HepG2 (cell line): ENCODE measurements around the gene QSOX1. TPM values are rescaled to one million over a fixed set of nuclear protein-coding genes. Genes with fewer than 3 reads are reported as not detected.
A peak's percentile ranks its signal among the peaks of the same experiment; 100 is the strongest.

Experiments used
- CEBPG ChIP-seq: IDR thresholded peaks from 2 replicates; pipeline ENCODE4 v1.6.1; 2016
- HNF4A ChIP-seq: sonication (generic); formaldehyde crosslinking; IDR thresholded peaks from 2 replicates; pipeline ENCODE4 v1.4.0; 2020; ENCODE audit warnings: missing genetic modification reagents
- HNRNPUL1 ChIP-seq: fragments of 200-400 bp; formaldehyde crosslinking; IDR thresholded peaks from 2 replicates; pipeline ENCODE4 v1.6.1; 2017; ENCODE audit warnings: low read depth, mild to moderate bottlenecking, low read length, moderate library complexity
- JDP2 ChIP-seq: sonication (generic); formaldehyde crosslinking; IDR thresholded peaks from 2 replicates; pipeline ENCODE4 v1.8.1; 2022; ENCODE audit warnings: missing genetic modification reagents, borderline replicate concordance
- NR2F1 ChIP-seq, 2 experiments: fragments of 450-650 bp in 1 of 2; formaldehyde crosslinking in 1 of 2; IDR thresholded peaks; 2 replicates each; pipeline versions ENCODE4 v1.5.0 to v1.6.1; 2016 to 2020; ENCODE audit warnings: mild to moderate bottlenecking in 1 of 2, missing compliant biosample characterization in 1 of 2, missing genetic modification reagents in 1 of 2, moderate library complexity in 1 of 2
- PATZ1 ChIP-seq: sonication (generic); formaldehyde crosslinking; IDR thresholded peaks from 2 replicates; pipeline ENCODE4 v1.4.0; 2020; ENCODE audit warnings: missing genetic modification reagents
- POGZ ChIP-seq: sonication (generic); formaldehyde crosslinking; IDR thresholded peaks from 2 replicates; pipeline ENCODE4 v1.4.0; 2020; ENCODE audit warnings: mild to moderate bottlenecking, missing genetic modification reagents
- POLR2AphosphoS2 ChIP-seq: IDR thresholded peaks from 2 replicates; pipeline ENCODE4 v1.6.1; 2011; ENCODE audit warnings: low read depth, low read length, improper control_type of control experiment
- REPIN1 ChIP-seq: sonication (generic); formaldehyde crosslinking; IDR thresholded peaks from 2 replicates; pipeline ENCODE4 v1.8.0; 2022; ENCODE audit warnings: missing genetic modification reagents, low read depth, mild to moderate bottlenecking, borderline replicate concordance
- SALL1 ChIP-seq: sonication (generic); formaldehyde crosslinking; IDR thresholded peaks from 2 replicates; pipeline ENCODE4 v1.8.0; 2022; ENCODE audit warnings: mild to moderate bottlenecking, missing genetic modification reagents
- SRSF1 ChIP-seq: fragments of 200-400 bp; formaldehyde crosslinking; optimal IDR thresholded peaks from 2 replicates; pipeline ENCODE3; 2017; ENCODE audit warnings: mild to moderate bottlenecking, low read depth, low read length, moderate library complexity
- TEF ChIP-seq: sonication (generic); formaldehyde crosslinking; IDR thresholded peaks from 2 replicates; pipeline ENCODE4 v1.5.0; 2020; ENCODE audit warnings: missing genetic modification reagents
- THAP7 ChIP-seq: sonication (generic); formaldehyde crosslinking; IDR thresholded peaks from 2 replicates; pipeline ENCODE4 v1.8.1; 2023; ENCODE audit warnings: mild to moderate bottlenecking, missing genetic modification reagents
- U2AF2 ChIP-seq: fragments of 200-400 bp; formaldehyde crosslinking; IDR thresholded peaks from 2 replicates; pipeline ENCODE4 v1.6.1; 2017; ENCODE audit warnings: low read depth, mild to moderate bottlenecking, low read length
- ZBTB26 ChIP-seq: IDR thresholded peaks from 2 replicates; pipeline ENCODE4 v1.6.1; 2016; ENCODE audit warnings: missing compliant biosample characterization, missing genetic modification reagents, borderline replicate concordance
- ZBTB7A ChIP-seq: sonication (generic); formaldehyde crosslinking; IDR thresholded peaks from 2 replicates; pipeline ENCODE4 v1.8.0; 2022; ENCODE audit warnings: mild to moderate bottlenecking, missing genetic modification reagents
- ZBTB8A ChIP-seq: sonication (generic); formaldehyde crosslinking; IDR thresholded peaks from 2 replicates; pipeline ENCODE4 v1.4.0; 2020; ENCODE audit warnings: mild to moderate bottlenecking, low read depth, missing genetic modification reagents, borderline replicate concordance
- ZNF280B ChIP-seq: sonication (generic); formaldehyde crosslinking; IDR thresholded peaks from 2 replicates; pipeline ENCODE4 v1.5.0; 2020; ENCODE audit warnings: missing genetic modification reagents, mild to moderate bottlenecking, borderline replicate concordance
- ZNF605 ChIP-seq: sonication (generic); formaldehyde crosslinking; IDR thresholded peaks from 2 replicates; pipeline ENCODE4 v1.8.0; 2022; ENCODE audit warnings: mild to moderate bottlenecking, missing genetic modification reagents
- ZNF616 ChIP-seq: sonication (generic); formaldehyde crosslinking; IDR thresholded peaks from 2 replicates; pipeline ENCODE4 v1.5.0; 2020; ENCODE audit warnings: low read depth, mild to moderate bottlenecking, missing genetic modification reagents
- ZNF709 ChIP-seq: sonication (generic); formaldehyde crosslinking; IDR thresholded peaks from 2 replicates; pipeline ENCODE4 v1.5.0; 2020; ENCODE audit warnings: mild to moderate bottlenecking, missing genetic modification reagents
- ZNF891 ChIP-seq: sonication (generic); formaldehyde crosslinking; IDR thresholded peaks from 2 replicates; pipeline ENCODE4 v1.5.0; 2020; ENCODE audit warnings: mild to moderate bottlenecking, missing genetic modification reagents
- ZSCAN9 ChIP-seq: IDR thresholded peaks from 2 replicates; pipeline ENCODE4 v1.6.1; 2016; ENCODE audit warnings: borderline replicate concordance
- polyA plus RNA-seq, 8 experiments: library from polyadenylated mRNA; depleted of rRNA in 3 of 8; stranded (reverse) in 7 of 8; unstranded in 1 of 8; fragments of >200 nt; fragmentation: Illumina TruSeq in 4 of 8; extraction: Trizol in 4 of 8; gene quantifications; 2 replicates each; pipeline versions ENCODE4 v1.2.1 to v1.2.3, GENCODE V29; 2011 to 2016; ENCODE audit warnings: low read depth in 4 of 8, missing spikeins in 1 of 8, mixed read lengths in 1 of 8; ENCODE audit not compliant: insufficient read depth in 1 of 8
- total RNA-seq, 5 experiments: library from RNA; depleted of rRNA; stranded (reverse); fragments of >200 nt; fragmentation: Illumina TruSeq; extraction: Trizol; gene quantifications; 2 replicates each; pipeline ENCODE4 v1.2.3, GENCODE V29; 2016; ENCODE audit warnings: low read depth in 1 of 5

Gene QSOX1
- total and polyA plus RNA-seq, 2 of the 13 experiments (the other 11 are each of a cell fraction or from before 2014, with no cell fraction given): 6.8 to 40.2 TPM

- TF ChIP-seq ZBTB26 (0 out of 2 replicates have a peak, but pooled peaks have one; percentile 48), TEF (CRISPR knock-in tag) (no peak), CEBPG (peak; percentile 80), THAP7 (peak; percentile 20; the same call in 1 of the 2 replicates), ZSCAN9 (CRISPR knock-in tag) (peak; percentile 78; the same call in 1 of the 2 replicates), NR2F1 (CRISPR knock-in tag; IDR thresholded peaks at IDR 0.05) (peak; percentile 67 to 85), ZNF709 (CRISPR knock-in tag) (peak; percentile 60; the same call in 1 of the 2 replicates), POLR2AphosphoS2 (no peak), ZNF280B (CRISPR knock-in tag) (peak; percentile 31; the same call in 1 of the 2 replicates), PATZ1 (CRISPR knock-in tag) (peak; percentile 15; the same call in 1 of the 2 replicates), SALL1 (CRISPR knock-in tag) (peak; percentile 97), HNRNPUL1 (no peak), ZBTB8A (CRISPR knock-in tag) (no peak), HNF4A (CRISPR knock-in tag) (peak; percentile 92), JDP2 (CRISPR knock-in tag) (no peak; the same call in 1 of the 2 replicates), POGZ (CRISPR knock-in tag) (peak; percentile 87), SRSF1 (no peak), ZBTB7A (CRISPR knock-in tag) (peak; percentile 27; the same call in 1 of the 2 replicates), REPIN1 (CRISPR knock-in tag) (peak; percentile 81; the same call in 1 of the 2 replicates), ZNF616 (no peak), U2AF2 (no peak), ZNF605 (CRISPR knock-in tag) (no peak), ZNF891 (CRISPR knock-in tag) (no peak)
These were observed 37.5 kb upstream of the QSOX1 start (continued) for GRCh38 chr1:180116964-180117763.
